Chondrocyte (in vitro differentiated cells): Measurements from ENCODE around the gene KDM4B. TPM values are rescaled to one million over a fixed set of nuclear protein-coding genes. Genes with fewer than 3 reads are reported as not detected.

Source experiments
- DNase-seq: peaks from one replicate; pipeline ENCODE4 v3.0.0; 2021; ENCODE audit warnings: mixed read lengths, low spot score
- H3K27ac Mint-ChIP-seq: one replicate; pipeline ENCODE4 v1.8.0; 2021; ENCODE audit warnings: mild to moderate bottlenecking, moderate library complexity, mixed read lengths; ENCODE audit not compliant: unreplicated experiment
- H3K27me3 Mint-ChIP-seq: 2 replicates; pipeline ENCODE4 v1.8.0; 2021; ENCODE audit warnings: low read depth, mixed read lengths
- H3K36me3 Mint-ChIP-seq: 2 replicates; pipeline ENCODE4 v1.8.0; 2021; ENCODE audit warnings: low read depth, mixed read lengths
- H3K4me1 Mint-ChIP-seq: 2 replicates; pipeline ENCODE4 v1.8.0; 2021; ENCODE audit warnings: low read depth, mild to moderate bottlenecking, mixed read lengths
- H3K4me3 Mint-ChIP-seq: one replicate; pipeline ENCODE4 v1.8.0; 2021; ENCODE audit warnings: mild to moderate bottlenecking, moderate library complexity, mixed read lengths; ENCODE audit not compliant: unreplicated experiment
- H3K9me3 Mint-ChIP-seq: 2 replicates; pipeline ENCODE4 v1.8.0; 2021; ENCODE audit warnings: low read depth, mixed read lengths
- CTCF ChIP-seq: fragments of 200-600 bp; sonication (generic); IDR thresholded peaks from 2 replicates; pipeline ENCODE4 v1.5.0; 2021; ENCODE audit warnings: antibody characterized with exemption, mild to moderate bottlenecking, moderate library complexity
- total RNA-seq: library from RNA; stranded (reverse); gene quantifications from 3 replicates; pipeline ENCODE4 v1.2.1, GENCODE V29; 2021

The KDM4B gene
- total RNA-seq, 1 donor from 2014 or later: 52.2 TPM

- peaks cover 60% of the 10 kb centered on the region for H3K4me1 Mint-ChIP-seq
Observed at GRCh38 chr19:5036698-5037563, 68.0 kb downstream of the KDM4B start.

DNA sequence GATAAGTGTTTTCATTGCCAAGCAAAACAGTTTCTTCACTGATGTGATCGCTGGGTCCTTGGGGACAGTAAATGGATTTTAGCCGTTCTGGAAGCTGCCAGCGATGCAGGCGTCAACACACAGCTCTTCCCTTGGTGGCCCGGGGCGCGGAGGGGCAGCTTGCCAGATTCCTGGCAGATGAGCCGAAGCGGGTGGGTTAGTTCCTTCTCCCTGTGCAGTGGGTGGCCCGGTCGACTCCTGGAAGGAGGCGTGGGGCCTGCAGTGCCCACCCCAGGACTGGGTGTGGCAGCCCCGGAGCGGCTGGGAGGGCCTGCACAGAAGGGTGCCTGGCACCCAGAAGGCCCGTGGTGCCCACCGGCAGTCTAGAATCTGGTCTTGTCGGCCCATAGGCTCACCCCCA is 69.0 kb downstream of the KDM4B start:
- peak overlapping the region; percentile 66 for H3K4me3 Mint-ChIP-seq
- H3K27ac Mint-ChIP-seq: peak overlapping the region; percentile 98

More at GRCh38 chr19:5036698-5037563, 68.0 kb downstream of the KDM4B start:
- no peaks in the 10 kb centered on the region for H3K27me3 Mint-ChIP-seq
- H3K27ac Mint-ChIP-seq: peak overlapping the region; percentile 98
- peaks cover 12% of the 10 kb centered on the region for H3K36me3 Mint-ChIP-seq
- TF ChIP-seq CTCF: no peak
- H3K9me3 Mint-ChIP-seq: no peaks in the 10 kb centered on the region
- H3K4me3 Mint-ChIP-seq: peak overlapping the region; percentile 66
- peak; percentile 88 for DNase-seq

GRCh38 chr19:5038631-5039271 is 69.8 kb downstream of the KDM4B start:
- DNase-seq: no peak
- peaks cover 15% of the 10 kb centered on the region for H3K36me3 Mint-ChIP-seq
- no peak overlapping the region for H3K4me3 Mint-ChIP-seq
- peak; percentile 78 for TF ChIP-seq CTCF
- peaks cover 62% of the 10 kb centered on the region for H3K4me1 Mint-ChIP-seq
- H3K27ac Mint-ChIP-seq: peak overlapping the region; percentile 59
- no peaks in the 10 kb centered on the region for H3K9me3 Mint-ChIP-seq
- no peaks in the 10 kb centered on the region for H3K27me3 Mint-ChIP-seq

More for the DNA sequence above, 69.0 kb downstream of the KDM4B start:
- Mint-ChIP-seq H3K4me1 (peaks cover 64% of the 10 kb centered on the region), H3K27me3 (no peaks in the 10 kb centered on the region), H3K36me3 (peaks cover 17% of the 10 kb centered on the region), H3K9me3 (no peaks in the 10 kb centered on the region)
- DNase-seq: peak; percentile 93
- TF ChIP-seq CTCF: no peak

- peak; percentile 92 for DNase-seq
- TF ChIP-seq CTCF: no peak
- H3K27ac Mint-ChIP-seq: peak overlapping the region; percentile 5
- H3K9me3 Mint-ChIP-seq: no peaks in the 10 kb centered on the region
- H3K36me3 Mint-ChIP-seq: peaks cover 11% of the 10 kb centered on the region
- no peak overlapping the region for H3K4me3 Mint-ChIP-seq
- no peaks in the 10 kb centered on the region for H3K27me3 Mint-ChIP-seq
- H3K4me1 Mint-ChIP-seq: peaks cover 55% of the 10 kb centered on the region
Observed at GRCh38 chr19:5039642-5040543, 71.0 kb downstream of the KDM4B start.
